ENCODE results near the gene SERPINC1.
"Not testable (repeated sequence)": the region's sequence is repeated elsewhere in the genome, so short reads cannot be mapped to it uniquely, and the experiment has no call there.

SERPINC1 gene

GRCh38 chr1:173888749-173889148 is 28.4 kb downstream of the SERPINC1 start:
- DNase-seq = no peak

GRCh38 chr1:173887627-173888026 is 29.5 kb downstream of the SERPINC1 start:
- DNase-seq = no peak

- DNase-seq = no peak
Measured at GRCh38 chr1:173886746-173887611, 30.1 kb downstream of the SERPINC1 start.

- no peak for DNase-seq
Measured at GRCh38 chr1:173884701-173885100, 32.4 kb downstream of the SERPINC1 start.

GRCh38 chr1:173881117-173881516 is 36.0 kb downstream of the SERPINC1 start:
- DNase-seq = not testable (repeated sequence)

- no peak for DNase-seq
Measured at GRCh38 chr1:173878251-173878650, 38.9 kb downstream of the SERPINC1 start.

- DNase-seq = no peak
Measured at GRCh38 chr1:173876732-173877131, 40.4 kb downstream of the SERPINC1 start.

GRCh38 chr1:173871500-173871899 is 45.6 kb downstream of the SERPINC1 start:
- DNase-seq = no peak

- DNase-seq = no peak
Measured at GRCh38 chr1:173871091-173871490, 46.0 kb downstream of the SERPINC1 start.

- DNase-seq = no peak
Measured at GRCh38 chr1:173870252-173871075, 46.7 kb downstream of the SERPINC1 start.

GRCh38 chr1:173869021-173869359 is 48.1 kb downstream of the SERPINC1 start:
- DNase-seq = no peak

GRCh38 chr1:173868266-173869020 is 48.7 kb downstream of the SERPINC1 start, which contains the start of gene ZBTB37:
Gene ZBTB37 (plus strand): TSS chr1:173868380. CDS start chr1:173870226, 1,846 bp downstream.
- DNase-seq = peak; percentile 98

GRCh38 chr1:173867753-173868265 is 49.3 kb downstream of the SERPINC1 start, which contains the start of gene GAS5:
Gene GAS5 (minus strand): TSS chr1:173867989.
- DNase-seq = peak; percentile 100

- no peak for DNase-seq
Measured at GRCh38 chr1:173867141-173867752, 49.9 kb downstream of the SERPINC1 start.

GRCh38 chr1:173866413-173867115 is 50.6 kb downstream of the SERPINC1 start:
- DNase-seq = peak; percentile 16

GRCh38 chr1:173865468-173866164 is 51.5 kb downstream of the SERPINC1 start:
- DNase-seq = peak; percentile 13

- no peak for DNase-seq
Measured at GRCh38 chr1:173864179-173864867, 52.8 kb downstream of the SERPINC1 start.

GRCh38 chr1:173863224-173864161 is 53.6 kb downstream of the SERPINC1 start:
- DNase-seq = no peak

GRCh38 chr1:173862769-173863223 is 54.3 kb downstream of the SERPINC1 start:
- DNase-seq = peak; percentile 24

All from RPMI8226 (cell line).